Colon (tissue), 2 donors: ENCODE measurements around the gene PHF21A.

ENCODE experiments used
- FAIRE-seq: peaks from 2 replicates; lab custom pipeline; 2012; peaks lifted over from hg19 to GRCh38; lab: Jason Lieb, UNC
- donor health status: control.
- donor health status: control.

PHF21A gene

DNA sequence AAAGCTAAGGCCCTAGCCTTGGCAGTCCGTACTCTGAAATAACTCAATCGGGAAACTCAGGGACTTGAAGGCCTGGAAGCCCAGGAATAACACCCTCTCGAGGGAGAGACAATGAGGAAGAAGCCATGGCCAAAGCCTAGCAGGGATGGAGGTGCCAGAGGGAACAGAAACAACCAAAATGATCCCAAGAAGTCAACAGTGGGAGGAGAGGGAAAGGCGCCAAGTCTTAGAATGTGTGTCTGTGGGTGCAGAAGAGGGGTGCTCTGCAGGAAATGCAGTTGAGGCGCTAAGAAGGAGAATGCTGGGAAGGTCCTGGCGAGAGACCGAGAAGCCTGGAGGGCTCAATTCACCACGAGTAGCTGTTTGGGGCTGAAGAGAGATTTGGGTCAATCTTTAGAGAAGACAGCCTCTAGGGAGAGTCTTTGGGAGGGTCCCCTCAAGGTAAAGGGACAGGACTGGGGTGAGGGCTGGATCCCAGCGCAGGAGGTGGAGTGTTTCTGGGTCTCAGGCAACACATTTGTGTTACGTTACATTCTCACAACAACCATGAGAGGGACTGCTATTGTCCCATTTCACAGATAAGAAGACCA lies 236.6 kb downstream of the PHF21A start:
- FAIRE-seq = no peak
